HEK293 (cell line): Measurements from ENCODE around the gene FXYD1.

Source experiments
- CTCF ChIA-PET: fragments of 350-600 bp; formaldehyde crosslinking; extraction: SDS; loops from one replicate; lab custom pipeline; 2021; ENCODE audit warnings: antibody characterized with exemption; lab: Yijun Ruan, JAX
- POLR2A ChIA-PET: fragments of 300-600 bp; formaldehyde crosslinking; extraction: SDS; loops from one replicate; lab custom pipeline; 2020; ENCODE audit warnings: antibody characterized with exemption, inconsistent platforms; lab: Yijun Ruan, JAX
- H3K27ac ChIP-seq: fragments of 200-500 bp; sonication (Bioruptor generic); 2 replicates; pipeline ENCODE4 v1.5.1; 2014; ENCODE audit warnings: low read depth, low read length, control low read depth, inconsistent platforms; ENCODE audit errors: extremely low read depth
- H3K36me3 ChIP-seq, 2 experiments: fragments of 200-500 bp in 1 of 2; sonication (Bioruptor generic) in 1 of 2; 1 replicate in 1 of 2; 2 replicates in 1 of 2; pipeline ENCODE4 v1.5.1; 2014 to 2017; ENCODE audit warnings: inconsistent platforms in 2 of 2, low read length in 2 of 2; ENCODE audit not compliant: control insufficient read depth in 2 of 2, insufficient read depth in 1 of 2
- H3K4me1 ChIP-seq: fragments of 200-500 bp; sonication (Bioruptor generic); 2 replicates; pipeline ENCODE4 v1.5.1; 2014; ENCODE audit warnings: mild to moderate bottlenecking, low read length, inconsistent platforms; ENCODE audit not compliant: control insufficient read depth, insufficient read depth
- H3K4me3 ChIP-seq: 2 replicates; pipeline ENCODE4 v1.5.1; 2011; ENCODE audit warnings: low read depth, mild to moderate bottlenecking, control low read depth, low read length, moderate library complexity
- H3K9me3 ChIP-seq: fragments of 200-500 bp; sonication (Bioruptor generic); 2 replicates; pipeline ENCODE4 v1.5.1; 2014; ENCODE audit warnings: low read depth, low read length, inconsistent platforms; ENCODE audit not compliant: control insufficient read depth, insufficient read depth
- MZF1 ChIP-seq: fragments of 450-650 bp; formaldehyde crosslinking; IDR thresholded peaks from 2 replicates; pipeline ENCODE4 v1.5.1; 2017; ENCODE audit warnings: missing biosample characterization, missing genetic modification characterization, borderline replicate concordance
- PBX3 ChIP-seq: sonication (generic); formaldehyde crosslinking; IDR thresholded peaks from 2 replicates; pipeline ENCODE4 v1.8.1; 2022; ENCODE audit warnings: mild to moderate bottlenecking, moderate library complexity, missing genetic modification reagents
- PRDM4 ChIP-seq: fragments of 450-650 bp; formaldehyde crosslinking; IDR thresholded peaks from 2 replicates; pipeline ENCODE4 v1.5.1; 2017; ENCODE audit warnings: missing biosample characterization, missing genetic modification characterization
- SP7 ChIP-seq: fragments of 450-650 bp; formaldehyde crosslinking; IDR thresholded peaks from 2 replicates; pipeline ENCODE4 v1.5.1; 2016; ENCODE audit warnings: missing biosample characterization, missing genetic modification characterization
- ZBTB48 ChIP-seq: fragments of 450-650 bp; formaldehyde crosslinking; IDR thresholded peaks from 2 replicates; pipeline ENCODE4 v1.5.1; 2016; ENCODE audit warnings: missing biosample characterization, missing genetic modification characterization
- ZFP37 ChIP-seq: fragments of 450-650 bp; formaldehyde crosslinking; IDR thresholded peaks from 2 replicates; pipeline ENCODE4 v1.5.1; 2016; ENCODE audit warnings: missing biosample characterization, missing genetic modification characterization
- ZNF18 ChIP-seq: fragments of 450-650 bp; formaldehyde crosslinking; IDR thresholded peaks from 2 replicates; pipeline ENCODE4 v1.5.1; 2016; ENCODE audit warnings: missing biosample characterization, missing genetic modification characterization
- ZNF248 ChIP-seq: fragments of 450-650 bp; formaldehyde crosslinking; IDR thresholded peaks from 2 replicates; pipeline ENCODE4 v1.5.1; 2017; ENCODE audit warnings: missing biosample characterization, missing genetic modification characterization
- ZNF280D ChIP-seq: fragments of 450-650 bp; formaldehyde crosslinking; IDR thresholded peaks from 2 replicates; pipeline ENCODE4 v1.5.1; 2016; ENCODE audit warnings: missing biosample characterization, missing genetic modification characterization
- ZNF292 ChIP-seq: fragments of 450-650 bp; formaldehyde crosslinking; IDR thresholded peaks from 2 replicates; pipeline ENCODE4 v1.5.1; 2016; ENCODE audit warnings: low read depth, missing biosample characterization, missing genetic modification characterization, borderline replicate concordance
- ZNF311 ChIP-seq: fragments of 450-650 bp; formaldehyde crosslinking; IDR thresholded peaks from 2 replicates; pipeline ENCODE4 v1.5.1; 2017; ENCODE audit warnings: missing biosample characterization, missing genetic modification characterization, borderline replicate concordance
- ZNF391 ChIP-seq: fragments of 450-650 bp; formaldehyde crosslinking; IDR thresholded peaks from 2 replicates; pipeline ENCODE4 v1.5.1; 2016; ENCODE audit warnings: low read depth, missing biosample characterization, missing genetic modification characterization, borderline replicate concordance
- ZNF560 ChIP-seq: fragments of 450-650 bp; formaldehyde crosslinking; IDR thresholded peaks from 2 replicates; pipeline ENCODE4 v1.5.1; 2017; ENCODE audit warnings: missing biosample characterization, missing genetic modification characterization, borderline replicate concordance
- ZNF621 ChIP-seq: fragments of 450-650 bp; formaldehyde crosslinking; IDR thresholded peaks from 2 replicates; pipeline ENCODE4 v1.5.1; 2017; ENCODE audit warnings: missing biosample characterization, missing genetic modification characterization
- ZNF629 ChIP-seq: fragments of 450-650 bp; formaldehyde crosslinking; IDR thresholded peaks from 2 replicates; pipeline ENCODE4 v1.5.1; 2017; ENCODE audit warnings: missing biosample characterization, missing genetic modification characterization
- ZNF639 ChIP-seq: fragments of 450-650 bp; formaldehyde crosslinking; IDR thresholded peaks from 2 replicates; pipeline ENCODE4 v1.5.1; 2016; ENCODE audit warnings: missing biosample characterization, missing genetic modification characterization
- ZNF670 ChIP-seq: fragments of 450-650 bp; formaldehyde crosslinking; IDR thresholded peaks from 2 replicates; pipeline ENCODE4 v1.5.1; 2016; ENCODE audit warnings: missing biosample characterization, missing genetic modification characterization, low read depth
- ZNF747 ChIP-seq: fragments of 450-650 bp; formaldehyde crosslinking; IDR thresholded peaks from 2 replicates; pipeline ENCODE4 v1.5.1; 2016; ENCODE audit warnings: missing biosample characterization, missing genetic modification characterization
- ZNF768 ChIP-seq: fragments of 450-650 bp; formaldehyde crosslinking; IDR thresholded peaks from 2 replicates; pipeline ENCODE4 v1.5.1; 2018; ENCODE audit warnings: missing biosample characterization, mild to moderate bottlenecking, missing genetic modification characterization
- ZNF792 ChIP-seq: fragments of 450-650 bp; formaldehyde crosslinking; IDR thresholded peaks from 2 replicates; pipeline ENCODE4 v1.5.1; 2016; ENCODE audit warnings: missing biosample characterization, missing genetic modification characterization

The FXYD1 gene

GRCh38 chr19:35119091-35119490 lies 19.5 kb upstream of the FXYD1 start:
- Histone ChIP-seq H3K4me1 (peaks cover 7% of the 10 kb centered on the region), H3K36me3 (no peaks in the 10 kb centered on the region), H3K27ac (no peak overlapping the region), H3K4me3 (no peak overlapping the region), H3K9me3 (no peaks in the 10 kb centered on the region)
- TF ChIP-seq ZNF280D: no peak
- no peak for TF ChIP-seq ZNF670 (tag by site-specific recombination)
- no peak for TF ChIP-seq MZF1 (tag by site-specific recombination)
- no peak for TF ChIP-seq SP7 (tag by site-specific recombination)
- TF ChIP-seq ZNF18: no peak
- TF ChIP-seq ZBTB48 (tag by site-specific recombination): no peak
- TF ChIP-seq PBX3 (CRISPR knock-in tag): no peak
- no peak for TF ChIP-seq ZNF768 (tag by site-specific recombination)
- TF ChIP-seq ZNF560 (tag by site-specific recombination): no peak
- no peak for TF ChIP-seq ZNF292 (tag by site-specific recombination)
- TF ChIP-seq ZNF391 (tag by site-specific recombination): no peak
- no peak for TF ChIP-seq ZNF621 (tag by site-specific recombination)
- TF ChIP-seq ZNF747 (tag by site-specific recombination): no peak
- TF ChIP-seq ZFP37: no peak
- no peak for TF ChIP-seq PRDM4 (tag by site-specific recombination)
- no peak for TF ChIP-seq ZNF629
- TF ChIP-seq ZNF248: no peak
- no peak for TF ChIP-seq ZNF639 (tag by site-specific recombination)
- TF ChIP-seq ZNF311 (tag by site-specific recombination): no peak
- no peak for TF ChIP-seq ZNF792 (tag by site-specific recombination)
- CTCF ChIA-PET: interaction anchor here (0.5 to 6.9 kb wide), 8 partner anchors 16 to 286 kb away, joined by 3 to 101 read pairs (median 4); partner anchors contain the start of gene LGI4
- POLR2A ChIA-PET: no interaction called here
